Activated CD8-positive, alpha-beta memory T cell treated with anti-CD3 and anti-CD28 coated beads, Interleukin-2, amount 50 U/mL, for 1 hour (primary cell): Measurements from ENCODE around the gene EDC3.
"Not testable (repeated sequence)": the region's sequence is repeated elsewhere in the genome, so short reads cannot be mapped to it uniquely, and the experiment has no call there.

Experiments
- DNase-seq: peaks from one replicate; pipeline ENCODE4 v3.0.0-alpha.2; 2020; ENCODE audit errors: extremely low read depth

EDC3 gene

DNA sequence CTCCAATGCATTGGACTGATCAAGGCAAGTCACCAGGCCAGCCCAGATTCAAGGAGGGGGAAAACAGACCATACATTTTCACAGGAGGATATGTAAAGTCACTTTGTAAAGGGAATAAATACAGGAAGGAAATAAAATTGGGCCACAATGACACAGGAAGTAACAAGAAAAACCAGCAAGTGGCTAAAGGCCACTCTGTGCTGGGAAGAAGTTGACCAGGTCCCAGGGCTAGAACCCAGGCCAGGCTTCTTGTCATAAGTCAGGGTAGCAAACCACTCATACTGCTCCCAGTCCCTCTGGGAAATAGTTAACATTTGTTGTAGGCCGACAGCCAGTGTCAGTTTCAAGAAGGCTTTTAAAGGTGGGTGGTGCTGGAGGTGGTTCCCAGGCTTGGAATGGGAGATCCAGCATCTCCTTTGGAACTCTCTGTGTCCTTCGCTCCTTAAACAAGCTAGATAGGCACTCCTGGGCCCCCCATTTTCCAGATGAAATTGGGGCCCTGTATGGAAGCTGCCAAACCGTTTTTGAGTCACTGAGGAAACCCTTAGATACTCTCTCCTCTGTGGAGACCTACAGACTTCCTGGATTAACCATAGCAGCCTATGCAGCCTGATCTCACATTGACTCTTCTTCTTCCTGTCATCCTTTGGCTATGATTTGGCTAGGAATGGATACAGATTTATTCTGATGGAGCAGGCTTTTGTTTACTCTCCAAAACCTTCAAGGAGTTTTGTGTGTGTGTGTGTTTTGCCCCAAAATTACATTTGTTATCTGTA lies 14.7 kb upstream of the EDC3 start:
- DNase-seq = no peak

DNA sequence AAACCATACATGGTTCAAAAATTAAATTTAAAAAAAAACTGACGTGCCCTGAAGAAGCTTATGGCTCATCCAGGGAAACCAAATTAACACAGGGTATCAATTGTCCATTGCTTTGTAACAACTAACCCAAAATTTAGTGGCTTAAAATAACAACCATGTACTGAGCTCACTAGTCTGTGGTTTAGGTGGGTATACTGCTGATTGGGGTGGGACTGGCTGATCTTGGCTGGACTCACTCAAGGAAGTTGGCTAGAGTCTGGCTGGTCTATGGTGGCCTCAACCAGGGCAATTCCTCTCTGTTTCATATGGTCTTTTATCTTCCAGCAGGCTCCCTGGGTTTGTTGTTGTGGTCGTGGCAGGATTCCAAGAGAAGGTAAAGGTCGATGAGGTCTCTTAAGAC lies 14.1 kb upstream of the EDC3 start:
- DNase-seq = no peak

DNA sequence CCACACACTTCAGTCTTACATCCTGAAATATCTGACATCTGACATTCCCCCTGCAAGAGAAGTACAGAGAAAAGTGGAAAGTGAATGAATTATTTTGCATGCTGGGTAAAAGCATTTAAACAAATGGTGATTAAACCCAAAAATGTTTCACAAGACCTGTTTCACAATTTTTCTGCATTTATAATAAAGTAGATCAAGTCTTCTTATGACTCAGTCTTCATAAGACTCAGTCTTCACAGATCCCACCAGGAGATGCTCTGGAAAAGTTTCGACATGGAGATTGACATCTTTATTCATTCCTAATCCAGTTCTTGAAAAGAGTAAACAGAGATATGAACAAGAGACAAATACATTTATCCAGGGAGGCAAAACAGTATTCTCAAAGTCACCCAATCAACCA lies 13.2 kb upstream of the EDC3 start:
- DNase-seq = no peak

DNA sequence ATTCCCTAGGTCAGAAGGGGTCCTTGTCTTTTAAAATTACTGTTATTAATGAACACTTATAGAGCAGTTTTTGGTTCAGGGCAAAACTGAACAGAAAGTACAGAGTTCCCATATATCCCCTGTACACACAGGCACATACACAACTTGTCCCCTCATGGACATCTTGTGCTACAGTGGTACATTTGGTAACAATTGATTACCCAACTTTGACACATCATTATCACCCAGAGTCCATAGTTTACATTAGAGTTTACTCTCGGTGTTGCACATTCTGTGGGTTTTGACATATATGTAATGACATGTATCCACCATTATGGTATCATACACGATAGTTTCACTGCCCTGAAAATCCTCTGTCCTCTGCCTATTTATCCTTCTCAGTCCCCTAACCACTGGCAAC lies 984 bp upstream of the EDC3 start:
- DNase-seq = no peak

DNA sequence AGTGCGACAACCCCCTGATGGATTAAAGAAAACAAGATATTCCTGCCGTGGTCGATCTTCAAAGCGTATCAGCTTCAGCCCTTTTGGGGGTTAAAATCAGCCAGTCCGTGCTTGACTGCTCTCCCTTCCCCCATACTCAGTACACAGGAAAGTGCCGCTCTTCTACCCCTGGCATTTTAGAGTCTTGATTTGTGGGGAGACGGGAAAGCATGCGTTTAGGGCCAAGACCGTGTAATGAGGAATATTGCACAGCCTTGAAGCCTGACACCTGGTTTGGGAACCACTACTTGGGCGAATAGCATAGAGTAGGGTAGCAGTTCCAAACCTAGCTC lies 540 bp upstream of the EDC3 start:
- DNase-seq = no peak

DNA sequence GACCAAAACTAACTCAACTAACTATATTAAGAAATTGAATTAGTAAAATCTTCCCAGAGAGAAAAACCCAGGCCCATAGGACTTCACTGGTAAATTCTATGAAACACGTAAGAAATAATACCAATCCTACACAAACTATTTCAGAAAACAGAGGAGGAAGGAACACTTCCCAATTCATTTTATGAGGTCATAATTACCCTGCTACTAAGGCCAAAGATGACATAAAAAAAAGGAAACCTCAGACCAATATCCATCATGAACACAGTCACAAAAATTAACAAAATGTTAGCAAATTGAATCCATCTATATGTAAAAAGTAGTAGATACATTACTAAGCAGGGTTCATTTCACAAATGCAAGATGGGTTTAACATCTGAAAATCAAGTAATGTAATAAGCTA lies 3.5 kb downstream of the EDC3 start:
- no peak for DNase-seq

DNA sequence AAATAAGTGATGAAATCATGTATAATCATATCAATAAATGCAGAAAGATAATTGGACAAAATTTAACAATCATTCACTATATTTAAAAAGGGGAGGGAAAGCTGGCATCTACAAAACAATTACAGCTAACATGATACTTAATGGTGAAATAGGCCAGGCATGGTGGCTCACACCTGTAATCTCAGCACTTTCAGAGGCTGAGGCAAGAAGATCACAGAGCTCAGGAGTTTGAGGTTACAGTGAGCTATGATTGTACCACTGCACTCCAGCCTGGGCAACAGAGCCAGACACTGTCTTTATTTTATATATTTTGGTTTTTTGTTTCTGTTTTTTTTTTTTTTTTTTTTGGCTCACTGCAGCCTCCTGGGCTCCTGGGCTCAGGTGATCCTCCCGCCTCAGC lies 12.1 kb downstream of the EDC3 start:
- no peak for DNase-seq

DNA sequence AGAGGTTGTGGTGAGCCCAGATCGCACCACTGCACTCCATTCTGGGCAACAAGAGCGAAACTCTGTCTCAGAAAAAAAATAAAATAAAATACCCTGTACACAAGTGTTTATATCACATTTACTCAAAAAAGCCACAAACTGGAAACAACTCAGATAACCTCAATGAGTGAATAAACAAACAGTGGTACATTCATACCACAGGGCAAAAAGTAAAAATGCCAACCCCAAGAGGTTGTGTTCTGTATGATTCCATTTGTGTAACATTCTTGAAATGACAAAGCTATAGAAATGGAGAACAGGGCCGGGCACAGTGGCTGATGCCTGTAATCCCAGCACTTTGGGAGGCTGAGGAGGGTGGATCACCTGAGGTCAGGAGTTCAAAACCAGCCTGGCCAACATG lies 12.9 kb downstream of the EDC3 start:
- no peak for DNase-seq

DNA sequence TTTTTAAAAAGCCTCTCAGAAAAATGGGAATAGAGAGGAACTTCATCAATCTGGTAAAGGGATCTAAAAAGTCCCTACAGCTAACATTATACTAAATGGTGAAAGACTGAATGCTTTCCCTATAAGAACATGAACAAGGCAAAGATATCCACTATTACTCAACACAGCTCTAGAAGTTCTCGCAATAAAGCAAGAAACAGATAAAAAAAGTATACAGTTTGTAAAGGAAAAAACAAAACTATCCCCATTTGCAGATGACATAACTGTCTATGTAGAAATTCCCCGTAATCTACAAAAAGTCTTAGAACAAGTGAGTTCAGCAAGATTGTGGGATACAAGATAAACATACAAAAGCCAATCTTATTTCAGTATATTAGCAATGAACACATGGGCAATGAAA lies 15.4 kb downstream of the EDC3 start:
- DNase-seq = no peak

DNA sequence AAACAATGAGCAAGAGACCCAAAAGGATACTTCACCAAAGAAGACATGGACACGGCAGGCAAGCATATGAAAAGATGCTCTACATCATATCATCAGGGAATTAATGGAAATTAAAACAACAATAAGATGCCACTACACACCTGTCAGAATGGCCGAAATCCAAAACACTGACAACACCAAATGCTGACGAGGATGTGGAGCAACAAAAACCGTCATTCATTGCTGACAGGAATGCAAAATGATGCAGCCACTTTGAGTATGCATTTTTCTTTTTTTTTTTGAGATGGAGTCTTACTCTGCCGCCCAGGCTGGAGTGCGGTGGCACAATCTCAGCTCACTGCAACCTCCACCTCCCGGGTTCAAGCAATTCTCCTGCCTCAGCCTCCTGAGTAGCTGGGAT lies 19.0 kb downstream of the EDC3 start:
- DNase-seq = no peak

DNA sequence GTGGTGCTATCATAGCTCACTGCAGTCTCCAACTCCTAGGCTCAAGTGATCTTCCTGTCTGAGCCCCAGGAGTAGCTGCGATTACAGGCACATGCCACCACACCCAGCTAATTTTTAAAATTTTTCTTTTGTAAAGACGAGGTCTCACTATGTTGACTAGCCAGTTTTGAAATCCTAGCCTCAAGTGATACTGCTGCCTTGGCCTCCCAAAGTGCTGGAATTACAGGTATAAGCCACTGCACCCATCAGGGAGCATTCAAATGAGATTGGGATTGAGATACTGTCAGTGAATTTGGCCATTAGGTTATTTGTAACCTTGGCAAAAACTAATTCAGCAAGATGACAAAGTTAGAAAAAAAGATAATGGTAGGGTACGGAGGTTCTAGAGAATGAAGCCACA lies 21.7 kb downstream of the EDC3 start:
- no peak for DNase-seq

DNA sequence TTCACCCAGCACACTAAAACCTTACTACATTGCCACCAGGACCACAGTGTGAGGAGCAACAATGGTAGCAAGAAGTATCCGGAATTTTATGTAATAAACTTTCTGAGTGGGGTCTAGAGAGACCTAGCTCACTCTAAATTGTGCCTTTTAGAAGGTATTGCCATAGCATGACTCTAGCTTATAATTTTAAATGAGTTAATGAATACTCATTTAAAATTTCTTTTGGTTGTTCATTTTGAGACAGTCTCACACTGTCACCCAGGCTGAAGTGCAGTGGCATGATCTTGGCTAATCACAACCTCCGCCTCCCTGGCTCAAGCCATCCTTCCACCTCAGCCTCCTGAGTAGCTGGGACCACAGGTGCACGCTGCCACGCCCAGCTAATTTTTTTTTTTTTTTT lies 26.2 kb downstream of the EDC3 start:
- DNase-seq = no peak

DNA sequence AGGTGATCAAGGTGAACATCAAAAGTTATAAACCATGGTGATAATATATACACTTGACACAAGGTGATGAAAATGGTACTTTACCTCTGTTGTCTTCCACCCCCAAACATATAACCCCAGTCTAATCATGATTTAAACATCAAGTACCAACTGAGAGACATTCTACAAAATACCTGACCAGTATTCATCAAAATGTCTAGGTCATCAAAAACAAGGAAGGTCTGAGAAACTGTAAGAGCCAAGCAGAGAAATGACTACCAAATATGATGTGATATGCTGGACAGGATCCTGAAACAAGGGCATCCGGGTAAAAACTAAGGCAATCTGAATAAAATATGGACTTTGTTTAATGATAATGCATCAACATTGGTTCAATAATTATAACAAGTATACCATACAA lies 27.8 kb downstream of the EDC3 start:
- DNase-seq = no peak

DNA sequence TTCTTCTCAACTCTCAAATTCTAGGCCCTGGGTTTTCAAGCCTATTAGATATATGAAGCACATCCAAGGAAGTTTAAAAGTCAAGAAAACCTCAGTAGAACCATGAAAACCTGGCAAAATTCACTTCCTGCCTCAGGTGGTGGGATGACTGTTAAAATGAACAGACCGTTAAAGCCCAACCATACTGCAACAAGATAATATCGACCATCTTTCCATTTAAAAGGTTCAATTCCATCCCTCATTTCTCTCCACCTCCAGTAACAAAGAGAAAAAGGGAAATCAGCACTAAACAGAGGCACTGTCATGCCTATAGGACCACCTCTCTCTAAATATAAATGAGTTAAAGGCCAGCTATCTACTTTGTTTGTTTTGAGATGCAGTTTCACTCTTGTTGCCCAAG lies 31.2 kb downstream of the EDC3 start:
- no peak for DNase-seq

DNA sequence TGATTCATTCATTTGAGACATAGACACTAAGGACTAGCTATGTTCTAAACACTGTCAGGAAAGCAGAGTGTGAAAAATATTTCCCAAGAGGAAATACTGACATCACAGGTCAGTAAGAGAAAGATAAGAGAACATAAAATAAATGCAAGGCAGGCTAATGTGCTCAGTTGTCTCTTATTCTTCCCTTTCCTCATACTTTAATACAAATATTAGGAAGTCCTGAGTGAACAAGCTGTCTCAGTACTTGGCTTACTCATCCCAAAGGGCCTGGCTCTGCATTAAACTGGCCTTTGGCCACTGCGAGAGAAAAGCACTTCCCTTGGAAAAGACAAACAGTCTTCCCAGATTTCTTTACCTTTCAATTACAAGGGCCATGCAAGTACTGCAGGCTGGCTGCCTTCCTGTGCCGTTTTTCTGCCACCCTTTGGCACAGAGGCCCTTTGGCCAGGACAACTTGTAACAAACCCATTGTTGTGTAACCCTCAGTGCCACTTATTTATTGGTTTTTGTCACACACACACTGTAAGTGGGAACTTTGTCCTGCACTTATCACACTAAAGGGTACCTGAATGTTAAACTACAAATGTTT lies 31.7 kb downstream of the EDC3 start:
- no peak for DNase-seq

DNA sequence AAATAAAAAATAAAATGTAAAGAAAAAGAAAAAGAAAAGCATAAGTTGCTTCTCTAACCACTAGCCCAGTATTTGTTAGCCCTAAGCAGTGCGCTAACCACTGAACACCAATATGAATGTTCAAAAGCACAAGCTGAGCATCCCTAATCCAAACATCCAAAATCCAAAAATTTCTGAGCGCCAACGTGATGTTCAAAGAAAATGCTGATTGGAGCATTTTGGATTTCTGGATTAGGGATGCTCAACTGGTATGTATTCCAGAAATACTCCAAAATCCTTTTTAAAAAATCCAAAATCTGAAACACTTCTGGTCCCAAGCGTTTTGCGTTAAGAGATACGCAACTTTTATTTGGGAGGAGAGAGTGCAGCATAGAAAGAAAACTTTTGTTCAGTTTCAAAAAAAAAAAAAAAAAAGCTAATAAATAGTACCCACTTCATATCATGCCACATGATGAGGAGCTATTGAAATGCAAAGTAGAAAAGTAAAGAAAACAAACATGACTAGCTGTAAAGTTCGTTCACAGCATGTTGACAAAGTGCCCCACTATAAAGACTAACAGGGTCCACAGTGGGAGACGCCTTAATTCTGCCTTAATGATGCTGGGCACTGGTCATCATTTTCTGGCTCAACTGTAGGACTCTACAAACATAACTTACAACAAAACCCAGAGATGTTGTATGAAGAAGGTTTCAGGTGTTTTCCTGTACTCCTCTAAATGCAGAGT lies 32.4 kb downstream of the EDC3 start:
- DNase-seq = no peak

DNA sequence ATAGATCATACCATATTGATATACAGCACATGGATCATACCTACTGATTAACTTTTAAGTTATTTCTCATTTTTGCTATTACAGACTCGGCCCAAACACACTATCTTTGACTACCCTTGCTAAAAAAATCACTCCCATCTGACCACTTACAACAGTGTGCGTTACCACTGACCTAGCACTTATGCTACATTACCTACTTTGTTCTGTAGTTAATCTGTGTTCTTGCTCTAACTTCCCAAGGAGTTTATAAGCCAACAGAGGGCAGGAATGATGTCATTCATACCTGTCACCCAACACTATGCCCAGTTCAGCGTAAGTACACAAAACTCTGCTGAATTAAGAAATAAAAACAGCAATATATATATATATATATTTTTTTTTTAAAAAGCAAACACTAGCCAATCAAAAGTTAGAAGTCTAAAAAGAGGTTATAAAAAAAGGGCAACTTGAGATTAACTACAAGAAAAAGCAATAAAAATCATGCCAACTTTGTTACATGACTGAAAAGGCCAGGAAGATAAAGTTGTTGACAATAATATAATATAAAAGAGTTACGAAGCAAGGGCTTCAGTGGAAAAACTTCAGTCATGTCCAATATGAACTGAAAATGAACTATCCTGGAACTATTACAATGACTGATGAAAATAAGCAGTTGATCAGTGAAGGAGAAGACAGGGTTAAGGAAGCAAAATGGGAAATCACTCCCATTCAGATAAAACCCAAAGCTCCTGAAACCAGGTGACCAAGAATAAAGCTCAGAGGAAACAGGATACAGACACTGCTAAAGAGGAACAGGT lies 33.6 kb downstream of the EDC3 start:
- no peak for DNase-seq

DNA sequence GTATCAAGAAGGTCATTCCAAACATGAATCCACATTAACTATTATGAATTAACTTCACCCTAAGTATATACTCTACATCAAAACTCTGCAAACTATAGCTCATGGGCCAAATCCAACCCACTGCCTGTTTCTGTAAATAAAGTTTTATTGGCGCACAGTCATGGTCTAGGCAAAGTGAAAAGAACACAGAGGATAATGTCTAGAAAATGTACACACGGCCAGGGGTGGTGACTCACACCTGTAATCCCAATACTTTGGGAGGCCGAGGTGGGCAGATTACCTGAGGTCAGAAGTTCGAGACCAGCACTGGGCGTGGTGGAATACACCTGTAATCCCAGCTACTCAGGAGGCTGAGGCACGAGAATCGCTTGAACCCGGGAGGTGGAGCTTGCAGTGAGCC lies 34.5 kb downstream of the EDC3 start:
- DNase-seq = not testable (repeated sequence)

DNA sequence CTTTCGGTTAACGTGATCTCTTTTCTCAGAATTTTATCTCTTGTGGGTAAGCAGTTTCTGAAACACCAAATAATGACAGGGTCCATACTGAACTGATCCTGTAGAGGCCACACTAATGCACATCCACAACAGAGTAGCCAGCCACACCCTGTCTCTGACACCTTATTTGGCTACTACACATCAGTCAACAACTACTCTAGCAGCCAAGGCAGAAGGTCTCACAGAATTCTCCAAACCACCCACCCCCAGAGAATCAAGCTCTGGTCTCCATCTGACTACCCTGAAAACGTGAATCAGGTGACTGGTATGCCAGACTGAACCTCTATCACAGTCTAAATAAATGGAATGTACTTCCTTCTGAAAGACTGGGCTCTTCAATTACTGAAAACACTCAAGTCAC lies 38.0 kb downstream of the EDC3 start:
- no peak for DNase-seq

DNA sequence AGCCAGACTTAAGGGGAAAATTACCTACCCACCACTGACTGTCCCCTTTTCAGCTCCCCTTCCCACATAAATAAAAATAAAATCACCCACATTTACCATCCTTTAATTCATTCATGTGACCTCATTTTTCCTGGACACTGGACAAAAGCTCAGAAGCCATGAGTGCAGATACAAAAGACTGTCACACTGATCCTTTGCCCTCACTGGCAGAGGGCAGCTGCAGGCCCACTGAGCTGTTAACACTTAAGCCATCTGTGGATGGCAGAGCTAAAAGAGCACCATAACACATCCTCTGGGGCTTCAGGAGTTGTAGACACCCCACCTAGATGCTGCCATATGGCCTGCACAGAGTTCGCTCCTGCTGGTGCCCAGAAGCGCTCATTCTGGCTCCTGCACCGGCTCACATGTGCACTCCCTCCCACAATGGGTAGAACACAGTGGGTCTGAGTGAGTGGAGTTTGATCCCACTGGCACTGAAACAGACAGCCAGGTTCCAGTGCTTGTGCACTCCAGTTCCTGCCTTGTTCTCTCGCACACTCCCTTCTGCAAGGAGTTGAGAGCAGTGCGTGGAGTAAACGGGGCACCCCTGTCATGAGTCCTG lies 38.8 kb downstream of the EDC3 start:
- no peak for DNase-seq

DNA sequence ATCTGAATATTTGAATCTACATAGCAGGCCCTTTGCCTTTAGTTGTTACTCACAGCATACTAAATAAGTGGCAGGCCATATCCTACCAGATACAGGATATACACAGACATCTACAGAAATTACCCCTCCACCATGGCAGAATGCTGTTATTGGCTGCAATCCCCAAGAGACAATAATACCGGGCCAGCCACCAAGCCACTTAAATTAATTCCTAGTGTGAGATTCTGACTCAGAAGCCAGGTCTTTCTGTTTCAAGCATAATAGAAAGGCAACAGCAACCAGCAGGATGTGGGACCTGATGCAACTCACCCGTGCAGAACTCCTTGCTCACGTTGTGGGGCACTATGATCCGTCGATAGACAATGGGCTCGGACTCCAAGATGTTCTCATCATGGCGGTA lies 40.4 kb downstream of the EDC3 start:
- DNase-seq = no peak

DNA sequence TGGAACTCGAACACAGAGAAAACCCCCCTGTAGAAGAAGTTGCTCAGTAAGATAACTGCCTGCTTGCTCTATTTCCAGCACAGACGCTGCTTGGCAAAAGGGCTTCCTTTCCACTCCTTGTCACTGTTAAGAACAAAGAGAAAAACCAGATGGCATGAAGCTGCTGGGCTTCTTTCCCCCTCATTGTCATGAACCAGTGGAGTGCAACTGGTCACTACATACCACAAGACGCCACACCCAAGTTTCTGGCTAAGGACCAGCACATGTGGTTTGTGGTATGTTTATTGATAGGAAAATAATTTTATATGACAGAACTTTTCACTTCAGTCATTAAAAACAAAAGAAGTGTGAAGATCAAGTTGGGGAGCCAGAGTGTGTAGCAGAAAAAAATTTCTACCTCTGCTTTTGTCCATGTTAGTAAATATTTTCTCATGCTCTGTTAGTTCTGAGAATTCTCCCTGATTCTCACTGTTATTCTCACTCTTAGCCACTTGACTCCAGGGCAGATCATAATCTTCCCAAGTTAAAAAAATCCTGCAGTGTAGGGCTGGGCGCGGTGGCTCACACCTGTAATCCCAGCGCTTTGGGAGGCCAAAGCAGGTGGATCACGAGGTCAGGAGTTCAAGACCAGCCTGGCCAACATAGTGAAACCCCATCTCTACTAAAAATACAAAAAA lies 42.3 kb downstream of the EDC3 start:
- no peak for DNase-seq
